GM21360 (cell line): ENCODE results near the gene GPC5.

Experiments
- ATAC-seq: cut with Tn5 transposase; IDR thresholded peaks from one replicate; pipeline ENCODE4 v1.9.1; 2021; ENCODE audit warnings: mild to moderate bottlenecking, moderate library complexity; ENCODE audit not compliant: unreplicated experiment

The GPC5 gene

GRCh38 chr13:91702411-91702810 lies 304.0 kb downstream of the GPC5 start:
- ATAC-seq: no peak

- ATAC-seq: no peak
Observed at GRCh38 chr13:91704398-91704797, 306.0 kb downstream of the GPC5 start.

GRCh38 chr13:91708558-91708957 lies 310.1 kb downstream of the GPC5 start:
- no peak for ATAC-seq

- ATAC-seq: no peak
Observed at GRCh38 chr13:91709180-91709579, 310.8 kb downstream of the GPC5 start.

- ATAC-seq: no peak
Observed at GRCh38 chr13:91710733-91711132, 312.3 kb downstream of the GPC5 start.

- no peak for ATAC-seq
Observed at GRCh38 chr13:91714855-91715254, 316.4 kb downstream of the GPC5 start.

- no peak for ATAC-seq
Observed at GRCh38 chr13:91716436-91717065, 318.1 kb downstream of the GPC5 start.

- no peak for ATAC-seq
Observed at GRCh38 chr13:91719033-91719432, 320.6 kb downstream of the GPC5 start.

- no peak for ATAC-seq
Observed at GRCh38 chr13:91721413-91721812, 323.0 kb downstream of the GPC5 start.

GRCh38 chr13:91722267-91722884 lies 324.0 kb downstream of the GPC5 start:
- no peak for ATAC-seq

- ATAC-seq: no peak
Observed at GRCh38 chr13:91724591-91724990, 326.2 kb downstream of the GPC5 start.

GRCh38 chr13:91725646-91726045 lies 327.2 kb downstream of the GPC5 start:
- no peak for ATAC-seq

GRCh38 chr13:91726671-91727070 lies 328.2 kb downstream of the GPC5 start:
- ATAC-seq: no peak

GRCh38 chr13:91729859-91730258 lies 331.4 kb downstream of the GPC5 start:
- ATAC-seq: no peak

- no peak for ATAC-seq
Observed at GRCh38 chr13:91739751-91740150, 341.3 kb downstream of the GPC5 start.

- no peak for ATAC-seq
Observed at GRCh38 chr13:91740756-91741155, 342.3 kb downstream of the GPC5 start.

GRCh38 chr13:91741925-91742324 lies 343.5 kb downstream of the GPC5 start:
- ATAC-seq: no peak

GRCh38 chr13:91744284-91744683 lies 345.9 kb downstream of the GPC5 start:
- ATAC-seq: no peak

- ATAC-seq: no peak
Observed at GRCh38 chr13:91745967-91746366, 347.5 kb downstream of the GPC5 start.

GRCh38 chr13:91747186-91747585 lies 348.8 kb downstream of the GPC5 start:
- no peak for ATAC-seq

GRCh38 chr13:91748416-91749089 lies 350.1 kb downstream of the GPC5 start:
- no peak for ATAC-seq

- ATAC-seq: no peak
Observed at GRCh38 chr13:91758724-91759123, 360.3 kb downstream of the GPC5 start.
